GM12865 (cell line): ENCODE data around the gene FAM222B.

Experiments used
- DNase-seq: peaks from one replicate; pipeline ENCODE4 v3.0.0; 2010; ENCODE audit warnings: low read depth
- H3K4me3 ChIP-seq: 2 replicates; pipeline ENCODE4 v1.5.1; 2011; ENCODE audit warnings: mild to moderate bottlenecking, low read depth, low read length, control low read depth
- TF ChIP-seq, protein P1 (sequence below): IDR thresholded peaks from 2 replicates; pipeline ENCODE4 v1.5.1; 2011; ENCODE audit warnings: low read length, control low read depth, low read depth, inconsistent platforms; ENCODE audit not compliant: insufficient read depth; ENCODE audit errors: missing control alignments

The FAM222B gene

DNA sequence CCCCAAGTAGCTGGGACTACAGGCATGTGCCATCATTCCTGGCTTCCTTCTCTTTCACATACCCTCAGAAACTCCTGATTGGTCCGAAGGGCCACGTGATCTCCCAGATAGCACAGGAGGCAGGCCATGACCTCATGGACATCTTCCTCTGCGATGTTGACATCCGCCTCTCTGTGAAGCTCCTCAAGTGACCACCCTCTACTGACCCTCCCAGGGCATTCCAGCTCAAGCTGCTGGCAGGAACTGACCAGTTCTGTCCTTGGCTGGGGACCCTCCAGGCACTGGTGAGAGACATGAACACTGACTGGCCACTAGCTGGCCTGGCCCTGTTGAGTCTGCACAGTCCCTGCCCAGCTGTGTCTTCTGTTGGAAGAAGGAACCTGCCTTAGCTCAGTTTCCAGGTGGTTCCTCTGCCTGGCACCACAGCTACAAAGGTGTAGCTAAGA is 17.8 kb upstream of the FAM222B start:
- TF ChIP-seq, protein P1, sequence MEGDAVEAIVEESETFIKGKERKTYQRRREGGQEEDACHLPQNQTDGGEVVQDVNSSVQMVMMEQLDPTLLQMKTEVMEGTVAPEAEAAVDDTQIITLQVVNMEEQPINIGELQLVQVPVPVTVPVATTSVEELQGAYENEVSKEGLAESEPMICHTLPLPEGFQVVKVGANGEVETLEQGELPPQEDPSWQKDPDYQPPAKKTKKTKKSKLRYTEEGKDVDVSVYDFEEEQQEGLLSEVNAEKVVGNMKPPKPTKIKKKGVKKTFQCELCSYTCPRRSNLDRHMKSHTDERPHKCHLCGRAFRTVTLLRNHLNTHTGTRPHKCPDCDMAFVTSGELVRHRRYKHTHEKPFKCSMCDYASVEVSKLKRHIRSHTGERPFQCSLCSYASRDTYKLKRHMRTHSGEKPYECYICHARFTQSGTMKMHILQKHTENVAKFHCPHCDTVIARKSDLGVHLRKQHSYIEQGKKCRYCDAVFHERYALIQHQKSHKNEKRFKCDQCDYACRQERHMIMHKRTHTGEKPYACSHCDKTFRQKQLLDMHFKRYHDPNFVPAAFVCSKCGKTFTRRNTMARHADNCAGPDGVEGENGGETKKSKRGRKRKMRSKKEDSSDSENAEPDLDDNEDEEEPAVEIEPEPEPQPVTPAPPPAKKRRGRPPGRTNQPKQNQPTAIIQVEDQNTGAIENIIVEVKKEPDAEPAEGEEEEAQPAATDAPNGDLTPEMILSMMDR: no peak
- no peak overlapping the region for H3K4me3 ChIP-seq
- no peak for DNase-seq

DNA sequence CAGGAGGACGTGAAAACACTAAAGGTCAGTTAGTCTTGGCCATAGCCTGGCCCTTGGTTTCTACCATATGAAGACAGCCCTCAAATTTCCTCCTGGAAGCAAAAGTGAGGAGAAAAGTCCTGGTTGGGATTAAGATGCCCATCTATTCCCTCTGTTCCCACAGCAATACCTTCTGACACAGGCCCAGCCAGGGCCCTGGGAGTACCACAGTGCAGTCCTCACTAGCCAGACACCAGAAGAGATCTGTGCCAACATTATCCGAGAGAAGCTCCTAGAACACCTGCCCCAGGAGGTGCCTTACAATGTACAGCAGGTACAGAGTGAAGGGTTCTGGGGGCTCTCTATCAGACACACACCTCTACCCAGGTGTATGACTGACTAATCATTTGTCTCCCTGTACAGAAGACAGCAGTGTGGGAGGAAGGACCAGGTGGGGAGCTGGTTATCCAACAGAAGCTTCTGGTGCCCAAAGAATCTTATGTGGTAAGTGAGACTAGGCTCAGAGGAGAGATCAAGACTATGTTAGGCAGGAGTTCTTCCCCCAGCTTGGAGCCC is 16.3 kb upstream of the FAM222B start:
- TF ChIP-seq, protein P1: no peak

GRCh38 chr17:28857905-28858800 is 15.6 kb upstream of the FAM222B start:
- DNase-seq: peak; percentile 43
- H3K4me3 ChIP-seq: no peak overlapping the region
- TF ChIP-seq, protein P1: no peak

More for the DNA sequence above, 16.3 kb upstream of the FAM222B start:
- DNase-seq: no peak
- H3K4me3 ChIP-seq: no peak overlapping the region

- TF ChIP-seq, protein P1: no peak
- no peak overlapping the region; the same call in 1 of the 2 replicates for H3K4me3 ChIP-seq
- no peak for DNase-seq
Measured at GRCh38 chr17:28856028-28856574, 13.5 kb upstream of the FAM222B start.

DNA sequence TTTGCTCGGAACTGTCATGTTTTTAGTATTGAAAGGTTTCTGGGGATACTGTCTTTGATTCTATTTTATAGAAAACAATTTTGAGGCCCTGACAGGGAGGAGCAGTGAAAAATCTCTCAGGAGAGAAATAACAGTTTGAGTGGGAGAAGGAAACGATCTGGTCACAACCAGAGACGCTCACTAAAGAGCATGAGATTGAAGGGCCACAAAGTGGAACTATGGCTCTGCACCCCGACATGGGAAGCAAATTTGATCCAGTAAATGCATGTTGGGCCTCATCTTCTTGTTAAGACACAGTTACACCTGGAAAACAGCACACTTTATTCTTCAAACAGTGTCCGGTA is 12.7 kb upstream of the FAM222B start:
- TF ChIP-seq, protein P1: no peak
- H3K4me3 ChIP-seq: peak overlapping the region; percentile 81
- DNase-seq: no peak

DNA sequence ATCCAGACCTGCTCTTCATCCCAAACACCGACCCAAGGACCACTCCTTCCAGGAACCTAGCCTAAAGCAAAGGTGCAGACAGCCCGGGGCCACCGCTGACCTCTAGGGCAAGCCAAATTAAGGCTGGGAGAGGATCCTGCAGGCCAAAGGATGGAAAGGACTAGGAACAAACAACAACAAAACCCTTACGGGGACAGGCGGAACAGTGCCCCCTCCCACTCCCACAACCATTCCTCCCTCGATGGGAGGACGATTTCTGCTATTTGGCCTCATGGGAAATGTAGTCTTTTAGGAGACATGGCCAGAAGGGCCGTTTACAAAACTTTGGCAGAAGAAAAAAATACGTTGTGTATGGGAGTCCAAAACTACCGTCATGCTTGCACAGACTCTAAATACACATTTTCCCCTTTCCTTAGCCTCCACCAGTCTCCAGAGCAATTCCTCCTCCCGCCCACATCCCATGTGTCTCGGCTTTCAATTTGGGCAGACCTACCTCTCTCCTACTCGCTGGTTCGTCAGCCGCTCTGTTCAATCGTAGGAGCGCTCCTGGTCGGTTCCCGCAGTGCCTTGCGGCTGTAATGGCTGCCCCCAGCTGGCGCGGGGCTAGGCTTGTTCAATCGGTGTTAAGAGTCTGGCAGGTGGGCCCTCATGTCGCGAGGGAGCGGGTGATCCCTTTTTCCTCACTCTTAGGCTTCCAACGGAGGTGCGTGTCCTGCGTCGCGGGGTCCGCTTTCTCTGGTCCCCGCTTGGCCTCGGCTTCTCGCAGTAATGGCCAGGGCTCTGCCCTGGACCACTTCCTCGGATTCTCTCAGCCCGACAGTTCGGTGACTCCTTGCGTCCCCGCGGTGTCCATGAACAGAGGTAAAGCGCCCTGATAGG is 12.1 kb upstream of the FAM222B start, which contains the start of gene ERAL1:
Gene ERAL1, plus strand, starts transcription at position 560 of the 879 bp plus-strand sequence. Its CDS starts 19 bp downstream, at position 579.
- DNase-seq: peak; percentile 90
- TF ChIP-seq, protein P1: no peak

More for the DNA sequence above, 12.1 kb upstream of the FAM222B start, which contains the start of gene ERAL1:
- H3K4me3 ChIP-seq: peak within 1 kb of the TSS; percentile 81
